HepG2 (cell line): ENCODE measurements around the gene EPHB4. TPM values are rescaled to one million over a fixed set of nuclear protein-coding genes. Genes with fewer than 3 reads are reported as not detected.

Experiments used
- ATAC-seq: fragments of 200-7000 bp; cut with Tn5 transposase; 3 replicates; pipeline ENCODE4 v1.9.1; 2020; ENCODE audit warnings: mild to moderate bottlenecking, moderate library complexity
- BruUV-seq: library from RNA; stranded (reverse); fragments of 400-500 nt; replicated peaks from 2 replicates; lab custom pipeline; 2021; lab: Mats Ljungman, UMichigan
- CTCF ChIA-PET: fragments of 300-600 bp; formaldehyde crosslinking; extraction: SDS; loops from one replicate; lab custom pipeline; 2021; ENCODE audit warnings: low total read pairs, inconsistent platforms, low intra/inter-chr PET ratio; lab: Yijun Ruan, JAX
- POLR2A ChIA-PET: fragments of 350-600 bp; sonication (Branson Sonifier 250); formaldehyde crosslinking; loops from one replicate; lab custom pipeline; 2020; ENCODE audit warnings: antibody characterized with exemption, inconsistent platforms; lab: Yijun Ruan, JAX
- DNase-seq: peaks from one replicate; pipeline ENCODE4 v3.0.0-alpha.2; 2015; ENCODE audit warnings: low spot score
- FAIRE-seq: peaks from 3 replicates; lab custom pipeline; 2011; peaks lifted over from hg19 to GRCh38; lab: Jason Lieb, UNC
- H2AFZ ChIP-seq: one replicate; pipeline ENCODE4 v1.6.1; 2011; ENCODE audit warnings: low read length, inconsistent platforms
- H3K27ac ChIP-seq: fragments of 300-600 bp; 3 replicates; pipeline ENCODE4 v1.8.0; 2011; ENCODE audit warnings: mixed run types, mild to moderate bottlenecking, mixed read lengths, low read length, inconsistent platforms; ENCODE audit not compliant: insufficient read depth; ENCODE audit errors: extremely low read length
- H3K27me3 ChIP-seq, 2 experiments: fragments of 200-600 bp in 1 of 2; 2 replicates in 1 of 2; 3 replicates in 1 of 2; pipeline versions ENCODE4 v1.6.0 to v1.8.0; 2011; ENCODE audit warnings: low read length in 2 of 2, mild to moderate bottlenecking in 2 of 2, moderate library complexity in 2 of 2, inconsistent platforms in 1 of 2; ENCODE audit not compliant: insufficient read depth in 2 of 2, control insufficient read depth in 1 of 2
- H3K36me3 ChIP-seq, 2 experiments: fragments of 200-600 bp in 1 of 2; replicated peaks in 1 of 2; 2 replicates in 1 of 2; 3 replicates in 1 of 2; pipeline versions ENCODE4 v1.5.1 to v1.8.0; 2011; ENCODE audit warnings: low read length in 2 of 2, inconsistent platforms in 1 of 2; ENCODE audit not compliant: insufficient read depth in 2 of 2, control insufficient read depth in 1 of 2
- H3K4me1 ChIP-seq: 2 replicates; pipeline ENCODE4 v1.5.1; 2012; ENCODE audit warnings: low read length, inconsistent platforms; ENCODE audit not compliant: insufficient read depth
- H3K4me2 ChIP-seq: 2 replicates; pipeline ENCODE4 v1.6.0; 2011; ENCODE audit warnings: low read depth, low read length, inconsistent platforms
- H3K4me3 ChIP-seq, 3 experiments: fragments of 200-600 bp in 1 of 3; sonication (generic), shearing (Covaris generic) in 1 of 3; replicated peaks in 1 of 3; 2 replicates each; pipeline ENCODE4 v1.5.1; 2011 to 2016; ENCODE audit warnings: low read length in 3 of 3, inconsistent platforms in 2 of 3, low read depth in 2 of 3, mild to moderate bottlenecking in 2 of 3, control low read depth in 1 of 3, mixed read lengths in 1 of 3; ENCODE audit not compliant: insufficient read depth in 1 of 3
- H3K79me2 ChIP-seq: one replicate; pipeline ENCODE4 v1.6.1; 2011; ENCODE audit warnings: low read length, inconsistent platforms; ENCODE audit not compliant: insufficient read depth
- H3K9ac ChIP-seq: 2 replicates; pipeline ENCODE4 v1.6.0; 2011; ENCODE audit warnings: mild to moderate bottlenecking, low read depth, low read length, inconsistent platforms; ENCODE audit not compliant: insufficient read depth
- H3K9me3 ChIP-seq: 2 replicates; pipeline ENCODE4 v1.5.1; 2012; ENCODE audit warnings: mild to moderate bottlenecking, low read length
- H4K20me1 ChIP-seq: 2 replicates; pipeline ENCODE4 v1.6.0; 2011; ENCODE audit warnings: inconsistent platforms, mild to moderate bottlenecking, low read length, moderate library complexity; ENCODE audit not compliant: insufficient read depth
- ATF7 ChIP-seq, 2 experiments: fragments of 450-650 bp in 1 of 2; sonication (generic) in 1 of 2; formaldehyde crosslinking in 1 of 2; IDR thresholded peaks; 2 replicates each; pipeline versions ENCODE4 v1.4.0 to v1.6.1; 2016 to 2020; ENCODE audit warnings: antibody characterized with exemption in 1 of 2, mild to moderate bottlenecking in 1 of 2, missing genetic modification reagents in 1 of 2
- CEBPB ChIP-seq: IDR thresholded peaks from 2 replicates; pipeline ENCODE4 v1.6.1; 2011; ENCODE audit warnings: low read depth, low read length, improper control_type of control experiment, borderline replicate concordance
- CREM ChIP-seq, 2 experiments: sonication (generic) in 1 of 2; formaldehyde crosslinking in 1 of 2; IDR thresholded peaks; 2 replicates each; pipeline versions ENCODE4 v1.4.0 to v1.6.1; 2016 to 2020; ENCODE audit warnings: antibody characterized with exemption in 1 of 2, mild to moderate bottlenecking in 1 of 2, missing genetic modification reagents in 1 of 2
- IRF1 ChIP-seq: sonication (generic); formaldehyde crosslinking; IDR thresholded peaks from 2 replicates; pipeline ENCODE4 v1.4.0; 2020; ENCODE audit warnings: low read depth, mild to moderate bottlenecking, missing genetic modification reagents
- JUND ChIP-seq: sonication (generic); formaldehyde crosslinking; IDR thresholded peaks from 2 replicates; pipeline ENCODE4 v1.8.0; 2022; ENCODE audit warnings: mild to moderate bottlenecking, missing genetic modification reagents
- NCOA1 ChIP-seq: sonication (generic); formaldehyde crosslinking; IDR thresholded peaks from 2 replicates; pipeline ENCODE4 v1.9.0; 2021; ENCODE audit warnings: missing genetic modification reagents
- NR2F1 ChIP-seq, 2 experiments: fragments of 450-650 bp in 1 of 2; formaldehyde crosslinking in 1 of 2; IDR thresholded peaks; 2 replicates each; pipeline versions ENCODE4 v1.5.0 to v1.6.1; 2016 to 2020; ENCODE audit warnings: mild to moderate bottlenecking in 1 of 2, missing compliant biosample characterization in 1 of 2, missing genetic modification reagents in 1 of 2, moderate library complexity in 1 of 2
- PHF21A ChIP-seq: sonication (generic); formaldehyde crosslinking; IDR thresholded peaks from 2 replicates; pipeline ENCODE4 v1.5.0; 2020; ENCODE audit warnings: mild to moderate bottlenecking, missing genetic modification reagents
- PRDM10 ChIP-seq: sonication (generic); formaldehyde crosslinking; IDR thresholded peaks from 2 replicates; pipeline ENCODE4 v1.4.0; 2020; ENCODE audit warnings: low read depth, missing genetic modification reagents
- TSC22D2 ChIP-seq: sonication (generic); formaldehyde crosslinking; IDR thresholded peaks from 2 replicates; pipeline ENCODE4 v1.5.1; 2020; ENCODE audit warnings: missing genetic modification reagents, mild to moderate bottlenecking, borderline replicate concordance
- ZNF12 ChIP-seq: sonication (generic); formaldehyde crosslinking; IDR thresholded peaks from 2 replicates; pipeline ENCODE4 v1.5.0; 2020; ENCODE audit warnings: missing genetic modification reagents
- ZNF274 ChIP-seq: sonication (generic); formaldehyde crosslinking; IDR thresholded peaks from 2 replicates; pipeline ENCODE4 v1.5.1; 2020; ENCODE audit warnings: mild to moderate bottlenecking, missing genetic modification reagents
- ZNF3 ChIP-seq: IDR thresholded peaks from 2 replicates; pipeline ENCODE4 v1.7.0; 2017; ENCODE audit warnings: inconsistent platforms
- ZNF724P ChIP-seq: sonication (generic); formaldehyde crosslinking; IDR thresholded peaks from 2 replicates; pipeline ENCODE4 v1.8.0; 2022; ENCODE audit warnings: missing genetic modification reagents, borderline replicate concordance
- ZNF770 ChIP-seq: sonication (generic); formaldehyde crosslinking; IDR thresholded peaks from 2 replicates; pipeline ENCODE4 v1.5.0; 2020; ENCODE audit warnings: mild to moderate bottlenecking, missing genetic modification reagents
- ZNF775 ChIP-seq: sonication (generic); formaldehyde crosslinking; IDR thresholded peaks from 2 replicates; pipeline ENCODE4 v1.4.0; 2020; ENCODE audit warnings: missing genetic modification reagents, mild to moderate bottlenecking, moderate library complexity, borderline replicate concordance
- ZNF839 ChIP-seq: sonication (generic); formaldehyde crosslinking; IDR thresholded peaks from 2 replicates; pipeline ENCODE4 v1.4.0; 2020; ENCODE audit warnings: missing genetic modification reagents, mild to moderate bottlenecking, borderline replicate concordance
- WGBS: methylation state at CpG from one replicate; pipeline ENCODE4 v1.1.6; 2017; ENCODE audit warnings: low lambda C conversion rate; 5-methylcytosine and 5-hydroxymethylcytosine counted together
- in situ Hi-C: cut with HindIII; loops from 2 replicates; pipeline ENCODE4 v1.10.0; 2017; ENCODE audit warnings: low pct_unique_long_range_greater_than_20kb; ENCODE audit not compliant: extremely low pct_ligation_motif_present
- intact Hi-C: fragments of 100-400 bp; cut with micrococcal nuclease; formaldehyde crosslinking; loops from one replicate; pipeline ENCODE4 v1.10.0; 2022; ENCODE audit not compliant: unreplicated experiment
- polyA plus RNA-seq, 8 experiments: library from polyadenylated mRNA; depleted of rRNA in 3 of 8; stranded (reverse) in 7 of 8; unstranded in 1 of 8; fragments of >200 nt; fragmentation: Illumina TruSeq in 4 of 8; extraction: Trizol in 4 of 8; gene quantifications; 2 replicates each; pipeline versions ENCODE4 v1.2.1 to v1.2.3, GENCODE V29; 2011 to 2016; ENCODE audit warnings: low read depth in 4 of 8, missing spikeins in 1 of 8, mixed read lengths in 1 of 8; ENCODE audit not compliant: insufficient read depth in 1 of 8
- total RNA-seq, 5 experiments: library from RNA; depleted of rRNA; stranded (reverse); fragments of >200 nt; fragmentation: Illumina TruSeq; extraction: Trizol; gene quantifications; 2 replicates each; pipeline ENCODE4 v1.2.3, GENCODE V29; 2016; ENCODE audit warnings: low read depth in 1 of 5

Gene EPHB4
- total and polyA plus RNA-seq, 2 of the 13 experiments (the other 11 are each of a cell fraction or from before 2014, with no cell fraction given) = 61.4 to 69.6 TPM

GRCh38 chr7:100779359-100779758 is 48.0 kb downstream of the EPHB4 start (continued):
- TF ChIP-seq PRDM10 = no peak
- TF ChIP-seq ZNF775 (CRISPR knock-in tag) = no peak
- TF ChIP-seq TSC22D2 (CRISPR knock-in tag) = no peak
- no peak for TF ChIP-seq PHF21A (CRISPR knock-in tag)
- no peak for TF ChIP-seq ZNF724P (CRISPR knock-in tag)

- ATAC-seq (no peak), FAIRE-seq (no peak), DNase-seq (no peak)
- no peak overlapping the region for H3K4me3 ChIP-seq
- no peaks in the 10 kb centered on the region for H3K9me3 ChIP-seq
- in situ Hi-C loops (no loop called here), intact Hi-C loops (no loop called here)
- no peak overlapping the region for H2AFZ ChIP-seq
- ChIA-PET POLR2A (no interaction called here), CTCF (no interaction called here)
- no peaks in the 10 kb centered on the region for H3K79me2 ChIP-seq
- no peak overlapping the region for H3K4me2 ChIP-seq
- H4K20me1 ChIP-seq = no peaks in the 10 kb centered on the region
- no peak overlapping the region for H3K9ac ChIP-seq
- H3K27me3 ChIP-seq = no peaks in the 10 kb centered on the region; a peak in 2 of 5 replicates
- peaks cover 9% of the 10 kb centered on the region for H3K4me1 ChIP-seq
- BruUV-seq = no TSS peak
- no peak overlapping the region for H3K27ac ChIP-seq
- WGBS = 41% methylated on average over 6 of the region's 6 CpGs
- H3K36me3 ChIP-seq = no peaks in the 10 kb centered on the region
- TF ChIP-seq IRF1 (CRISPR knock-in tag) = no peak
- no peak for TF ChIP-seq ZNF839 (CRISPR knock-in tag)
- no peak for TF ChIP-seq ZNF3 (CRISPR knock-in tag)
- TF ChIP-seq ZNF770 (CRISPR knock-in tag) = 0 out of 2 replicates have a peak, but pooled peaks have one; percentile 17
- no peak for TF ChIP-seq NR2F1 (CRISPR knock-in tag; IDR thresholded peaks at IDR 0.05)
- TF ChIP-seq JUND (CRISPR knock-in tag) = no peak
- TF ChIP-seq CEBPB = peak; percentile 41; the same call in 1 of the 2 replicates
- TF ChIP-seq NCOA1 = no peak
- TF ChIP-seq CREM (IDR thresholded peaks at IDR 0.05) = no peak
- no peak for TF ChIP-seq CREM (CRISPR knock-in tag; IDR thresholded peaks at IDR 0.05)
- TF ChIP-seq ZNF274 (CRISPR knock-in tag) = no peak
- no peak for TF ChIP-seq ZNF12 (CRISPR knock-in tag)
- no peak for TF ChIP-seq ATF7 (IDR thresholded peaks at IDR 0.05)
- TF ChIP-seq ATF7 (CRISPR knock-in tag; IDR thresholded peaks at IDR 0.05) = no peak
Observed at GRCh38 chr7:100778061-100778621, 49.2 kb downstream of the EPHB4 start.
